Tibial nerve (tissue), 4 donors: ENCODE measurements around the gene OR2T12. TPM values are rescaled to one million over a fixed set of nuclear protein-coding genes. Genes with fewer than 3 reads are reported as not detected.

Experiments
- DNase-seq, 2 donors: peaks; one replicate each; pipeline ENCODE4 v3.0.0-alpha.2; 2019; ENCODE audit warnings: low spot score in 2 of 2
- H3K27ac ChIP-seq, 4 donors: fragments of 200-600 bp; sonication (generic) in 3 of 4; one replicate each; pipeline ENCODE4 v1.5.1; 2017 to 2019; ENCODE audit warnings: mild to moderate bottlenecking in 1 of 4
- H3K27me3 ChIP-seq, 2 donors: fragments of 200-600 bp; sonication (generic) in 1 of 2; one replicate each; pipeline versions ENCODE4 v1.5.1 to v1.6.0; 2017 to 2019
- H3K36me3 ChIP-seq, 3 donors: fragments of 200-600 bp; sonication (generic); one replicate each; pipeline ENCODE4 v1.5.1; 2018 to 2019
- H3K4me1 ChIP-seq, 4 donors: fragments of 200-600 bp; sonication (generic) in 3 of 4; one replicate each; pipeline ENCODE4 v1.5.1; 2017 to 2019
- H3K4me3 ChIP-seq, 4 donors: fragments of 200-600 bp; sonication (generic) in 3 of 4; one replicate each; pipeline ENCODE4 v1.5.1; 2017 to 2019; ENCODE audit warnings: mild to moderate bottlenecking in 1 of 4, moderate library complexity in 1 of 4
- H3K9me3 ChIP-seq, 4 donors: fragments of 200-600 bp; sonication (generic) in 3 of 4; one replicate each; pipeline ENCODE4 v1.5.1; 2017 to 2019
- EP300 ChIP-seq, 2 donors: sonication (generic); formaldehyde crosslinking; IDR thresholded peaks; one replicate each; pipeline ENCODE4 v1.6.1; 2017; ENCODE audit warnings: antibody characterized with exemption in 2 of 2, mild to moderate bottlenecking in 1 of 2
- WGBS, 2 donors: methylation state at CpG; one replicate each; pipeline ENCODE4 v1.1.5; 2018; 5-methylcytosine and 5-hydroxymethylcytosine counted together
- total RNA-seq, 4 donors: library from RNA; depleted of rRNA; stranded (reverse); fragments of >200 nt; gene quantifications; one replicate each; pipeline ENCODE4 v1.1.0, GENCODE V29; 2016
- TF ChIP-seq, protein P1 (sequence below), 5 experiments: fragments of 200-600 bp in 3 of 5; fragments of 450-650 bp in 2 of 5; sonication (generic) in 3 of 5; IDR thresholded peaks; one replicate each; pipeline ENCODE4 v1.5.1; 2016 to 2019; ENCODE audit warnings: antibody characterized with exemption in 5 of 5, mild to moderate bottlenecking in 3 of 5, moderate library complexity in 2 of 5

The OR2T12 gene
- total RNA-seq, 4 donors from 2014 or later, result not detected

DNA sequence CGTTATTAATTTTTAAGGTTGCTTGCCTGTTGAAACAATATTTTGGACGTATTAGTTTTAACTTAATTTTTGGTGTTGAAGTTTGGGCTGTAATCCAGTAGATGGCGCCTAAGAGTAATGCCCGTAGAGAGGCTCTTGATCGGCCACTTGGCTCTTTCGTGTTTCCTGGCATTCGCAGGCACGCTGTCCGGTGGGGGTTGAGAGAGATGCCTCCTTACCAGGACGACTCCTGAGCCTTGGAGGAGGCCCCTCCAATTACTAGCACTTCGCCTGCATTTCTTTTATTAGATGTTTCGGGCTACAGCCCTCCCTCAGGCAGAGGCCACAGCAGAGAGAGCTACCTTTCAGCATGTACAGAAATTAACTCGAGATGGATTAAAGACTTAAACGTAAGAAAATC, 60.0 kb downstream of the OR2T12 start:
- no peak for TF ChIP-seq EP300 (IDR thresholded peaks at IDR 0.05)
- TF ChIP-seq, protein P1, sequence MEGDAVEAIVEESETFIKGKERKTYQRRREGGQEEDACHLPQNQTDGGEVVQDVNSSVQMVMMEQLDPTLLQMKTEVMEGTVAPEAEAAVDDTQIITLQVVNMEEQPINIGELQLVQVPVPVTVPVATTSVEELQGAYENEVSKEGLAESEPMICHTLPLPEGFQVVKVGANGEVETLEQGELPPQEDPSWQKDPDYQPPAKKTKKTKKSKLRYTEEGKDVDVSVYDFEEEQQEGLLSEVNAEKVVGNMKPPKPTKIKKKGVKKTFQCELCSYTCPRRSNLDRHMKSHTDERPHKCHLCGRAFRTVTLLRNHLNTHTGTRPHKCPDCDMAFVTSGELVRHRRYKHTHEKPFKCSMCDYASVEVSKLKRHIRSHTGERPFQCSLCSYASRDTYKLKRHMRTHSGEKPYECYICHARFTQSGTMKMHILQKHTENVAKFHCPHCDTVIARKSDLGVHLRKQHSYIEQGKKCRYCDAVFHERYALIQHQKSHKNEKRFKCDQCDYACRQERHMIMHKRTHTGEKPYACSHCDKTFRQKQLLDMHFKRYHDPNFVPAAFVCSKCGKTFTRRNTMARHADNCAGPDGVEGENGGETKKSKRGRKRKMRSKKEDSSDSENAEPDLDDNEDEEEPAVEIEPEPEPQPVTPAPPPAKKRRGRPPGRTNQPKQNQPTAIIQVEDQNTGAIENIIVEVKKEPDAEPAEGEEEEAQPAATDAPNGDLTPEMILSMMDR (IDR thresholded peaks at IDR 0.05), result peak; percentile 10 to 60 (median 37)
- no peak for DNase-seq
- H3K9me3 ChIP-seq, result no peaks in the 10 kb centered on the region
- no peaks in the 10 kb centered on the region for H3K27me3 ChIP-seq
- H3K27ac ChIP-seq, result no peak overlapping the region
- no peak overlapping the region for H3K4me3 ChIP-seq
- H3K4me1 ChIP-seq, result no peaks in the 10 kb centered on the region
- 10 to 15% methylated on average over 14 of the region's 14 CpGs for WGBS, 2 donors
- no peaks in the 10 kb centered on the region for H3K36me3 ChIP-seq

Other genes with a start within 250 kb of the OR2T12 start
- gene OR2L13, start 208.2 kb downstream of the OR2T12 start, total RNA-seq, result under 1 TPM in 1 of 4 donors, not detected in 3; 0.87 TPM
- gene OR2M5, start 158.3 kb downstream of the OR2T12 start, total RNA-seq, result not detected
- not detected for gene OR2M2, start 128.6 kb downstream of the OR2T12 start, total RNA-seq
- not detected for gene OR2M3, start 106.2 kb downstream of the OR2T12 start, total RNA-seq
- gene OR2M4, start 72.0 kb downstream of the OR2T12 start, total RNA-seq, result 1 to 10 TPM in 1 of 4 donors, under 1 TPM in 1, not detected in 2; under 0.01 to 2.6 TPM
- gene OR2T33, start 25.4 kb downstream of the OR2T12 start, total RNA-seq, result 1 to 10 TPM in 2 of 4 donors, not detected in 2; 1.0 to 1.6 TPM
- not detected for gene OR2M7, start 21.1 kb upstream of the OR2T12 start, total RNA-seq
- not detected for gene OR14C36, start 45.4 kb upstream of the OR2T12 start, total RNA-seq
- not detected for gene OR2T4, start 58.2 kb upstream of the OR2T12 start, total RNA-seq
- not detected for gene OR2T6, start 72.3 kb upstream of the OR2T12 start, total RNA-seq
- gene OR2T1, start 99.6 kb upstream of the OR2T12 start, total RNA-seq, result not detected
- not detected for gene OR2T2, start 142.2 kb upstream of the OR2T12 start, total RNA-seq
- gene OR2T3, start 169.9 kb upstream of the OR2T12 start, total RNA-seq, result not detected
- not detected for gene OR2T5, start 185.2 kb upstream of the OR2T12 start, total RNA-seq
- gene OR2G6, start 204.6 kb upstream of the OR2T12 start, total RNA-seq, result not detected